ENCODE measurements around the gene GTF3C1.
"Not testable (repeated sequence)": the region's sequence is repeated elsewhere in the genome, so short reads cannot be mapped to it uniquely, and the experiment has no call there.

Gene GTF3C1

GRCh38 chr16:27583634-27584033 is 33.9 kb upstream of the GTF3C1 start:
- TF ChIP-seq JUND (IDR thresholded peaks at IDR 0.05; ENCODE audit: low read depth), result no peak
- in situ Hi-C loops (cut with HindIII; ENCODE audit: low pct_unique_long_range_greater_than_20kb, low sequenced_read_pairs), result no loop called here
- DNase-seq (ENCODE audit: low read depth in 1 of 2, low spot score in 1 of 2), result no peak

- TF ChIP-seq JUND (IDR thresholded peaks at IDR 0.05; ENCODE audit: low read depth), result no peak
- in situ Hi-C loops (cut with HindIII; ENCODE audit: low pct_unique_long_range_greater_than_20kb, low sequenced_read_pairs), result no loop called here
- no peak for DNase-seq (ENCODE audit: low read depth in 1 of 2, low spot score in 1 of 2)
Observed at GRCh38 chr16:27582883-27583282, 33.2 kb upstream of the GTF3C1 start.

GRCh38 chr16:27579087-27579980 is 29.6 kb upstream of the GTF3C1 start:
- in situ Hi-C loops (cut with HindIII; ENCODE audit: low pct_unique_long_range_greater_than_20kb, low sequenced_read_pairs), result no loop called here
- no peak for TF ChIP-seq JUND (IDR thresholded peaks at IDR 0.05; ENCODE audit: low read depth)
- DNase-seq (ENCODE audit: low read depth in 1 of 2, low spot score in 1 of 2), result no peak

- no peak for TF ChIP-seq JUND (IDR thresholded peaks at IDR 0.05; ENCODE audit: low read depth)
- DNase-seq (ENCODE audit: low read depth in 1 of 2, low spot score in 1 of 2), result no peak
- in situ Hi-C loops (cut with HindIII; ENCODE audit: low pct_unique_long_range_greater_than_20kb, low sequenced_read_pairs), result no loop called here
Observed at GRCh38 chr16:27576729-27577128, 27.0 kb upstream of the GTF3C1 start.

GRCh38 chr16:27572711-27573110 is 23.0 kb upstream of the GTF3C1 start:
- DNase-seq (ENCODE audit: low read depth in 1 of 2, low spot score in 1 of 2), result no peak

GRCh38 chr16:27571433-27572326 is 22.0 kb upstream of the GTF3C1 start:
- TF ChIP-seq JUND (IDR thresholded peaks at IDR 0.05; ENCODE audit: low read depth), result no peak
- DNase-seq (ENCODE audit: low read depth in 1 of 2, low spot score in 1 of 2), result no peak
- in situ Hi-C loops (cut with HindIII; ENCODE audit: low pct_unique_long_range_greater_than_20kb, low sequenced_read_pairs), result no loop called here

More at GRCh38 chr16:27572711-27573110, 23.0 kb upstream of the GTF3C1 start:
- in situ Hi-C loops (cut with HindIII; ENCODE audit: low pct_unique_long_range_greater_than_20kb, low sequenced_read_pairs), result no loop called here
- no peak for TF ChIP-seq JUND (IDR thresholded peaks at IDR 0.05; ENCODE audit: low read depth)

GRCh38 chr16:27570986-27571385 is 21.3 kb upstream of the GTF3C1 start:
- in situ Hi-C loops (cut with HindIII; ENCODE audit: low pct_unique_long_range_greater_than_20kb, low sequenced_read_pairs); DNase-seq (ENCODE audit: low read depth in 1 of 2, low spot score in 1 of 2): not testable (repeated sequence)

GRCh38 chr16:27568077-27568476 is 18.4 kb upstream of the GTF3C1 start:
- TF ChIP-seq JUND (IDR thresholded peaks at IDR 0.05; ENCODE audit: low read depth), result no peak
- in situ Hi-C loops (cut with HindIII; ENCODE audit: low pct_unique_long_range_greater_than_20kb, low sequenced_read_pairs), result no loop called here
- no peak for DNase-seq (ENCODE audit: low read depth in 1 of 2, low spot score in 1 of 2)

GRCh38 chr16:27566417-27566816 is 16.7 kb upstream of the GTF3C1 start:
- no peak for DNase-seq (ENCODE audit: low read depth in 1 of 2, low spot score in 1 of 2)
- TF ChIP-seq JUND (IDR thresholded peaks at IDR 0.05; ENCODE audit: low read depth), result no peak
- in situ Hi-C loops (cut with HindIII; ENCODE audit: low pct_unique_long_range_greater_than_20kb, low sequenced_read_pairs), result no loop called here

- TF ChIP-seq JUND (IDR thresholded peaks at IDR 0.05; ENCODE audit: low read depth), result no peak
- in situ Hi-C loops (cut with HindIII; ENCODE audit: low pct_unique_long_range_greater_than_20kb, low sequenced_read_pairs), result no loop called here
Observed at GRCh38 chr16:27564224-27564623, 14.5 kb upstream of the GTF3C1 start.

GRCh38 chr16:27561216-27561615 is 11.5 kb upstream of the GTF3C1 start:
- no peak for TF ChIP-seq JUND (IDR thresholded peaks at IDR 0.05; ENCODE audit: low read depth)
- no peak for DNase-seq (ENCODE audit: low read depth in 1 of 2, low spot score in 1 of 2)
- in situ Hi-C loops (cut with HindIII; ENCODE audit: low pct_unique_long_range_greater_than_20kb, low sequenced_read_pairs), result no loop called here

More at GRCh38 chr16:27564224-27564623, 14.5 kb upstream of the GTF3C1 start:
- DNase-seq (ENCODE audit: low read depth in 1 of 2, low spot score in 1 of 2), result no peak

GRCh38 chr16:27558932-27559331 is 9.2 kb upstream of the GTF3C1 start:
- in situ Hi-C loops (cut with HindIII; ENCODE audit: low pct_unique_long_range_greater_than_20kb, low sequenced_read_pairs), result no loop called here
- DNase-seq (ENCODE audit: low read depth in 1 of 2, low spot score in 1 of 2), result no peak
- TF ChIP-seq JUND (IDR thresholded peaks at IDR 0.05; ENCODE audit: low read depth), result no peak

GRCh38 chr16:27558434-27558833 is 8.7 kb upstream of the GTF3C1 start:
- TF ChIP-seq JUND (IDR thresholded peaks at IDR 0.05; ENCODE audit: low read depth), result no peak
- in situ Hi-C loops (cut with HindIII; ENCODE audit: low pct_unique_long_range_greater_than_20kb, low sequenced_read_pairs), result no loop called here
- DNase-seq (ENCODE audit: low read depth in 1 of 2, low spot score in 1 of 2), result no peak

Measured in T47D (cell line).